ENCODE results near the gene DRAXIN. TPM values are rescaled to one million over a fixed set of nuclear protein-coding genes. Genes with fewer than 3 reads are reported as not detected.

DRAXIN gene
- total and polyA plus RNA-seq, 2 donors (not counting 3 experiments of a cell fraction or from before 2014, with no cell fraction given), result 0.44 to 3.2 TPM

DNA sequence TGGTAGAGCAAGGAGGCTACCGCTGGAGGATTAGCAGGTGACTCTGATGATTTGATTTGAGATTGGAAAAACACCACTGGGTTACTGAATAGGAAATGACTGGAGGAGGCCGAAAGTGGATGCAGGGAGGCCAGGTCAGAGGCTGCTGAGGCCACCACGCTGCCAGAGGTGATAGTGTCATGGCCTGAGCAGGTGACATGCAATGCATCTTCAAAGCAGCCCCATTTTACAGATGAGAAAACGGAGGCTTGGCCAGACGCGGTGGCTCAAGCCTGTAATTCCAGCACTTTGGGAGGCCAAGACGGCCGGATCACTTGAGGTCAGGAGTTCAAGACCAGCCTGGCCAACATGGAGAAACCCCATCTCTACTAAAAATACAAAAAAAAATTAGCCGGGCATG, 83.2 kb downstream of the DRAXIN start:
- H3K9me3 ChIP-seq (replicated peaks; ENCODE audit: control insufficient read depth, insufficient read depth, low read length), result no peaks in the 10 kb centered on the region
- intact Hi-C loops (cut with micrococcal nuclease) (no loop called here), dilution Hi-C loops (cut with MboI; ENCODE audit: extremely low pct_ligation_motif_present, low sequenced_read_pairs) (no loop called here)
- BruUV-seq (replicated peaks), result no TSS peak
- no peaks in the 10 kb centered on the region for H3K79me2 ChIP-seq (ENCODE audit: control insufficient read depth, insufficient read depth, low read length)
- H3K9ac ChIP-seq (replicated peaks; ENCODE audit: extremely low read depth, insufficient read depth, low read length), result no peak overlapping the region
- no peaks in the 10 kb centered on the region for H3K27me3 ChIP-seq (ENCODE audit: control insufficient read depth in 2 of 2, insufficient read depth in 2 of 2, low read length in 2 of 2)
- H2AFZ ChIP-seq (ENCODE audit: low read depth, low read length), result no peak overlapping the region
- no peak for TF ChIP-seq JUN (IDR thresholded peaks at IDR 0.05; ENCODE audit: borderline replicate concordance, insufficient read depth, insufficient read length, low read depth)
- no peak for TF ChIP-seq POLR2AphosphoS5 (IDR thresholded peaks at IDR 0.05; ENCODE audit: insufficient read depth, low read depth, low read length)
- no peak for TF ChIP-seq FOS (IDR thresholded peaks at IDR 0.05; ENCODE audit: borderline replicate concordance, insufficient read depth, low read length)
- no peak for TF ChIP-seq GATA2 (IDR thresholded peaks at IDR 0.05; ENCODE audit: insufficient read depth, insufficient read length, low read depth, low read length)
- TF ChIP-seq EZH2 (IDR thresholded peaks at IDR 0.05; ENCODE audit: borderline replicate concordance, low read depth, low read length, severe bottlenecking), result no peak
- no peak for TF ChIP-seq POLR2A (IDR thresholded peaks at IDR 0.05; ENCODE audit: low read depth, low read length)
- no peak overlapping the region for H3K4me2 ChIP-seq (ENCODE audit: insufficient read depth, low read length)
- H3K4me3 ChIP-seq (replicated peaks in 1 of 3; ENCODE audit: insufficient read depth in 1 of 3, low read depth in 1 of 3, low read length in 3 of 3), result no peak overlapping the region
- no peaks in the 10 kb centered on the region for H3K4me1 ChIP-seq (ENCODE audit: control insufficient read depth, extremely low read depth, insufficient read depth, low read length)
- no peak overlapping the region for H3K27ac ChIP-seq (ENCODE audit: insufficient read depth, low read depth, low read length)
- POLR2A ChIA-PET, result interaction anchor here (0.6 kb wide), 1 partner anchor 15 kb away, joined by 3 read pairs; no protein-coding TSS in a partner anchor
- FAIRE-seq (no peak), DNase-seq (ENCODE audit: low read depth, low spot score) (no peak)
- no peaks in the 10 kb centered on the region for H4K20me1 ChIP-seq (replicated peaks; ENCODE audit: control insufficient read depth, extremely low read depth, insufficient read depth, low read length)
- no peaks in the 10 kb centered on the region for H3K9me1 ChIP-seq (replicated peaks; ENCODE audit: control insufficient read depth, extremely low read depth, insufficient read depth, low read length)
- H3K36me3 ChIP-seq (ENCODE audit: control insufficient read depth in 2 of 2, extremely low read depth in 1 of 2, insufficient read depth in 2 of 2, low read length in 2 of 2), result no peaks in the 10 kb centered on the region
- CTCF ChIA-PET, result no interaction called here

Other genes starting within 250 kb of the DRAXIN start
- 0.49 and 0.51 TPM in 2 replicates for gene DISP3, start 212.6 kb upstream of the DRAXIN start, total RNA-seq
- 0.24 and 0.26 TPM in 2 replicates for gene DISP3, start 212.6 kb upstream of the DRAXIN start, polyA plus RNA-seq
- 0.42 and 0.88 TPM in 2 replicates for gene FBXO2, start 37.3 kb upstream of the DRAXIN start, total RNA-seq
- gene FBXO2, start 37.3 kb upstream of the DRAXIN start, polyA plus RNA-seq, result 0.89 and 0.91 TPM in 2 replicates
- gene FBXO44, start 36.8 kb upstream of the DRAXIN start, total RNA-seq, result 14.5 and 16.8 TPM in 2 replicates
- gene FBXO44, start 36.8 kb upstream of the DRAXIN start, polyA plus RNA-seq, result 22.5 and 29.8 TPM in 2 replicates
- 0.97 and 1.8 TPM in 2 replicates for gene FBXO6, start 27.5 kb upstream of the DRAXIN start, total RNA-seq
- gene FBXO6, start 27.5 kb upstream of the DRAXIN start, polyA plus RNA-seq, result 6.4 and 8.5 TPM in 2 replicates
- 35.9 and 39.5 TPM in 2 replicates for gene MAD2L2, start 10.6 kb upstream of the DRAXIN start, total RNA-seq
- gene MAD2L2, start 10.6 kb upstream of the DRAXIN start, polyA plus RNA-seq, result 74.2 and 98.7 TPM in 2 replicates
- 40.3 and 41.6 TPM in 2 replicates for gene AGTRAP, start 44.4 kb downstream of the DRAXIN start, total RNA-seq
- gene AGTRAP, start 44.4 kb downstream of the DRAXIN start, polyA plus RNA-seq, result 101 and 145 TPM in 2 replicates
- not detected in 2 replicates for gene C1orf167, start 70.5 kb downstream of the DRAXIN start, total RNA-seq
- gene C1orf167, start 70.5 kb downstream of the DRAXIN start, polyA plus RNA-seq, result not detected in 2 replicates
- gene MTHFR, start 114.3 kb downstream of the DRAXIN start, total RNA-seq, result 25.3 and 26.5 TPM in 2 replicates
- gene MTHFR, start 114.3 kb downstream of the DRAXIN start, polyA plus RNA-seq, result 13.8 and 14.8 TPM in 2 replicates
- 41.2 and 43.3 TPM in 2 replicates for gene CLCN6, start 114.5 kb downstream of the DRAXIN start, total RNA-seq
- gene CLCN6, start 114.5 kb downstream of the DRAXIN start, polyA plus RNA-seq, result 17.7 and 20.4 TPM in 2 replicates
- not detected in 2 replicates for gene NPPA, start 156.1 kb downstream of the DRAXIN start, total RNA-seq
- not detected in 2 replicates for gene NPPA, start 156.1 kb downstream of the DRAXIN start, polyA plus RNA-seq
- not detected in 2 replicates for gene NPPB, start 167.2 kb downstream of the DRAXIN start, total RNA-seq
- gene NPPB, start 167.2 kb downstream of the DRAXIN start, polyA plus RNA-seq, result not detected in 2 replicates
- gene KIAA2013, start 234.7 kb downstream of the DRAXIN start, total RNA-seq, result 52.9 and 56.1 TPM in 2 replicates
- gene KIAA2013, start 234.7 kb downstream of the DRAXIN start, polyA plus RNA-seq, result 137 and 194 TPM in 2 replicates
- gene PLOD1, start 243.0 kb downstream of the DRAXIN start, total RNA-seq, result 245 and 260 TPM in 2 replicates
- gene PLOD1, start 243.0 kb downstream of the DRAXIN start, polyA plus RNA-seq, result 412 and 424 TPM in 2 replicates